GM12873 (cell line): ENCODE data around the gene FAM151B.

Experiments
- CTCF ChIP-seq: IDR thresholded peaks from 2 replicates; pipeline ENCODE4 v1.5.1; 2012; ENCODE audit warnings: low read depth, mild to moderate bottlenecking, moderate library complexity, low read length, control low read depth; ENCODE audit not compliant: insufficient read depth; ENCODE audit errors: missing control alignments

FAM151B gene

GRCh38 chr5:80569961-80570786 lies 82.3 kb downstream of the FAM151B start, which contains the start of gene ANKRD34B:
ANKRD34B (minus strand) TSS chr5:80570280; CDS start chr5:80560019, 10,261 bp downstream.
- TF ChIP-seq CTCF, result no peak

- no peak for TF ChIP-seq CTCF
Observed at GRCh38 chr5:80573062-80573461, 85.2 kb downstream of the FAM151B start.

DNA sequence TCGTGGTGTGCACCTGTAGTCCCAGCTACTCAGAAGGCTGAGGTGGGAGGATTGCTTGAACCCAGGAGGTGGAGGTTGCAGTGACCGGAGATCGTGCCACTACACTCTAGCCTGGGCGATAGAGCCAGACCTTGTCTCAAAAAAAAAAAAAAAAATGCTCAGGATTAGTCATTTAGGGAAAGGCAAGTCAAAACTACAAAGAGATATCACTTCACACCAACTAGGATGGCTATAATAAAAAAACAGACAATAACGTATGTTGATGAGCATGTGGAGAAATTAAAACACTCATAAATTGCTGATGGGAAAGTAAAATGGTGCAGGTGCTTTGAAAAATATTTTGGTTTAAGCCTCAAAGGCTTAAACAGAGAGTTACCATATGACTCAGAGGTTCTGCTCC lies 88.5 kb downstream of the FAM151B start:
- no peak for TF ChIP-seq CTCF

GRCh38 chr5:80577707-80578106 lies 89.8 kb downstream of the FAM151B start:
- no peak for TF ChIP-seq CTCF

DNA sequence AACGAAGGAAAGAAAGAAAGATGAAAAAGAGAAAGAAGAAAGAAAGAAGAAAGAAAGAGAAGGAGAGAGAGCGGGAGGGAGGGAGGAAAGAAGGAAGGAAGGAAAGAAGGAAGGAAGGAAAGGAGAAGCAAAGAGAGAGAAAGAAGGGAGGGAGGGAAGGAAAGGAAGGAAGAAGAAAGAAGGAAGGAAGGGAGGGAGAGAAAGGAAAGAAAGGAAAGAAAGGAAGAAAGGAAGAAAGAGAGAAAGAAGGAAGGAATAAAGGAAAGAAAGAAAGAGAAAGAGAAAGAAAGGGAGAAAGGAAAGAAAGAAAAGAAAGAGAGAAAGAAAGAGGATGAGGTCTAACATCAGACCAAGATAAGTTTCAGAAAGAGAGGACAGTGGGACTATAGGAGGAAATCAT lies 91.2 kb downstream of the FAM151B start:
- no peak for TF ChIP-seq CTCF

- no peak for TF ChIP-seq CTCF
Observed at GRCh38 chr5:80584770-80585169, 96.9 kb downstream of the FAM151B start.

GRCh38 chr5:80588858-80589540 lies 101.1 kb downstream of the FAM151B start:
- TF ChIP-seq CTCF, result no peak
